ENCODE results near the gene BCL2A1. TPM values are rescaled to one million over a fixed set of nuclear protein-coding genes. Genes with fewer than 3 reads are reported as not detected.

BCL2A1 gene
- total RNA-seq, 2 donors from 2014 or later = not detected

DNA sequence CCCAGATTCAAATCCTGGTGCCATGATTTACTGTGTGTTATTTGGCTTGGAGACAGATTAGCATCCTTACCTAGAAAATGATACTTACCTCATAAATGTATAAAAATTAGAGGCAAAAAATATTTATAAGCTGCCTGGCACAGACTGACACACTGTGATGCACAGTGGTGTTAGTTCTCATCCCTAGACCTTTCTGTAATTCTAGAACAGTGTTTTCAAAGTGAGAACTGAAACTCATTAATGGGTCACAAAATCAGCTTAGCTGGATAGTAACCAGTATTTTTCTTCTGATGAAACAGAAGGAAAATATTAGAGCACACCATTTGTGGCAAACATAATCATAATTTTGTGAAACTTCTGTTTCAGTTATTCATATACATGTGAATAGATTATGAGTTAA, 56.3 kb downstream of the BCL2A1 start:
- no peaks in the 10 kb centered on the region for H3K27me3 Mint-ChIP-seq (ENCODE audit: insufficient read depth)
- no peak for DNase-seq
- no peak overlapping the region for H3K9ac ChIP-seq (ENCODE audit: extremely low read depth, low read length, poor library complexity, severe bottlenecking)
- H3K27ac ChIP-seq (ENCODE audit: low read depth, low read length) = no peak overlapping the region
- H3K4me3 Mint-ChIP-seq = no peak overlapping the region
- H3K27me3 ChIP-seq (ENCODE audit: control insufficient read depth, insufficient read depth, low read length, poor library complexity, severe bottlenecking) = no peaks in the 10 kb centered on the region
- H3K4me1 Mint-ChIP-seq = no peaks in the 10 kb centered on the region
- no peaks in the 10 kb centered on the region for H3K4me1 ChIP-seq (ENCODE audit: control insufficient read depth, insufficient read depth, low read length)
- peaks cover 68% of the 10 kb centered on the region for H3K9me3 Mint-ChIP-seq
- H3K36me3 ChIP-seq (ENCODE audit: control insufficient read depth, insufficient read depth, low read length) = peaks cover 95% of the 10 kb centered on the region
- peaks cover 93% of the 10 kb centered on the region for H3K36me3 Mint-ChIP-seq (ENCODE audit: low read depth)
- no peak overlapping the region for H3K27ac Mint-ChIP-seq
- TF ChIP-seq, protein P1, sequence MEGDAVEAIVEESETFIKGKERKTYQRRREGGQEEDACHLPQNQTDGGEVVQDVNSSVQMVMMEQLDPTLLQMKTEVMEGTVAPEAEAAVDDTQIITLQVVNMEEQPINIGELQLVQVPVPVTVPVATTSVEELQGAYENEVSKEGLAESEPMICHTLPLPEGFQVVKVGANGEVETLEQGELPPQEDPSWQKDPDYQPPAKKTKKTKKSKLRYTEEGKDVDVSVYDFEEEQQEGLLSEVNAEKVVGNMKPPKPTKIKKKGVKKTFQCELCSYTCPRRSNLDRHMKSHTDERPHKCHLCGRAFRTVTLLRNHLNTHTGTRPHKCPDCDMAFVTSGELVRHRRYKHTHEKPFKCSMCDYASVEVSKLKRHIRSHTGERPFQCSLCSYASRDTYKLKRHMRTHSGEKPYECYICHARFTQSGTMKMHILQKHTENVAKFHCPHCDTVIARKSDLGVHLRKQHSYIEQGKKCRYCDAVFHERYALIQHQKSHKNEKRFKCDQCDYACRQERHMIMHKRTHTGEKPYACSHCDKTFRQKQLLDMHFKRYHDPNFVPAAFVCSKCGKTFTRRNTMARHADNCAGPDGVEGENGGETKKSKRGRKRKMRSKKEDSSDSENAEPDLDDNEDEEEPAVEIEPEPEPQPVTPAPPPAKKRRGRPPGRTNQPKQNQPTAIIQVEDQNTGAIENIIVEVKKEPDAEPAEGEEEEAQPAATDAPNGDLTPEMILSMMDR (conservative IDR thresholded peaks at IDR 0.05) = no peak
- H3K9me3 ChIP-seq (ENCODE audit: control insufficient read depth, low read length) = peaks cover 97% of the 10 kb centered on the region
- H3K4me3 ChIP-seq (ENCODE audit: low read length) = peak overlapping the region; percentile 42

Other genes with a start within 250 kb of the BCL2A1 start
- 10 to 100 TPM; 28.2 to 33.6 TPM for gene MTHFS, start 74.2 kb downstream of the BCL2A1 start, total RNA-seq
- gene ZFAND6, start 88.5 kb upstream of the BCL2A1 start, total RNA-seq = 10 to 100 TPM; 84.5 to 86.2 TPM
- gene FAH, start 181.8 kb upstream of the BCL2A1 start, total RNA-seq = 10 to 100 TPM; 11.9 to 14.2 TPM

All from endodermal cell (in vitro differentiated cells).